OCI-M2 (cell line): ENCODE measurements around the gene CABP1.
"Not testable (repeated sequence)": the region's sequence is repeated elsewhere in the genome, so short reads cannot be mapped to it uniquely, and the experiment has no call there.

ENCODE experiments used
- DNase-seq: peaks from one replicate; lab custom pipeline; 2025; ENCODE audit not compliant: unreplicated experiment; lab: John Stamatoyannopoulos, UW

CABP1 gene

GRCh38 chr12:120639771-120640721 is at the start of gene CABP1:
TSS of gene CABP1 (plus strand) at chr12:120640626. CDS start at chr12:120640686, 60 bp downstream.
- DNase-seq, result no peak

DNA sequence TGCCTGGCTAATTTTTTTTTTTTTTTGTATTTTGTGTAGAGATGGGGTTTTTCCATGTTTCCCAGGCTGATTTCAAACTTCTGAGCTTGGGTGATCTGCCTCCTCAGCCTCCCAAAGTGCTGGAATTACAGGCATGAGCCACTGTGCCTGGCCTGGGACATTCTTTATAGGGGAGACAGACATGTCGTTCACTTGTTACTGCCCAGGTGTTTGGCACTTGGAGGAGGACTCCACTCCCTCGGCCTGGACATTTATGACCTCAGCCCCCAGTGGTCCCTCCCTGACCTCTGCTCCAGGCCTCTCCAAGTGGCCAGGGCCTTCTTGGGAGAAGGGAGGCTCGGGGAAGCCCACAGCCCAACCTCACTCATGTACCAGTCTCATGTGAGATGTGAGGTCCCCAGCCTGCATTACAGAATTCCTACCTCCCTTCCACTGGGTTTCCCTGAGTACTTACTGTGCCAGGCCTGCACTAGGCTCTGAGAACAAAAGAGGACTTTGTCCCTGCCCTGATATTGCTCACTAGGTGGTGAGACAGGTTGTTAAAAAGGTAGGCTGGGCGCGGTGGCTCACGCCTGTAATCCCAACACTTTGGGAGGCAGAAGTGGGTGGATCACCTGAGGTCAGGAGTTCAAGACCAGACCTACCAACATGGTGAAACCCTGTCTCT is 49.6 kb upstream of the CABP1 start:
- DNase-seq, result no peak

DNA sequence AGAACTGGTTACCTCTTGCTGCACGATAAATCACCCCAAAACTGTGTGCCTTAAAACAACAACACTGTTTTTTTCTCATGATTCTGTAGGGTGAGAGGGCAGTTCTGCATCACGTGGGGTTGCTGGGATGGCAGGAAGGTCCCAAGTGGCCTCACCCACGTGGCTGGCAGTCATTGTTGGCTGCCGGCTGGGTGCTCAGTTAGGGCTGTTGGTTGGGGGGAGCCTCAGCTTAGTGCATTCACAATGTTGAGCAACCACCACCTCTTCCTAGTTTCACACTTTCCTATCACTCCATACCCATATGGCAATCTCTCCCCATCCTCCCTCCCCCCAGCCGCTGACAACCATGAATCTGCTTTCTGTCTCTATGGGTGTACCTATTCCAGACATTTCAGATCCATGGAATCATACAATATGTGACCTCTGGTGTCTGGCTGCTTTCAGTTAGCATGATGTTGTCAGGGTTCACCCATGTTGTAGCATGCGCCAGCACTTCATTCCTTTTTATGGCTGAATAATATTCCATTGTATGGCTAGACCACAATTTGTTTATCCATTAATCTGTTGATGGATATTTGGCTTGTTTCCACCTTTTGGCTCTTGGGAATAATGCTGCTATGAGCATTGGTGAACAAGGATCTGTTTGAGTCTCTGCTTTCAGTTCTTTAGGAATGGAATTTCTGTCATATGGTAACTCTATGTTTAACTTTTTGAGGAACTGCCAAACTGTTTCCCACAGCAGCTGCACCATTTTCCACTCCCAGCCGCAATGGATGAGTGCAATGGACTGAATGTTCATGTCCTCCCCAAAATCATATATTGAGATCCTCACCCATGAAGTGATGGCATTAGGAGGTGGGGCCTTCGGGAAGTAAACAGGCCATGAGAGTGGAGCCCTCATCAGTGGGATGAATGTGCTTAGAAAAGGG is 48.0 kb upstream of the CABP1 start:
- no peak for DNase-seq

DNA sequence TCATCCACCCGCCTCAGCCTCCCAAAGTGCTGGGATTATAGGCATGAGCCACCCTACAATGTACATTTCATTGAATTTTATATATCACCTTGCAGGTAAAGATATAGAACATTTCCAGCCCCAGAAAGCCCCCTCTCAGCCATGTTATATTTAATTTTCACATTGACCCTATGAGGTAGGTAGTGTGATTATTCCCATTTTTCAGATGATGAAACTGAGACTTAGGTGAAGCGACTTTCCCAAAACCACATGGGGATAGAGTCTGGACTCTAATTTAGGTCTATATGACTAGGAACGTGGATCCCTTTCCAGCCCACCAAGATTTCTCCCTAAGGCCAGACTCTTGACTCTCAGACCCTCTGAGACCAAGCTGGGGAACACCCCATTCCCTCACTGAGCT is 43.5 kb upstream of the CABP1 start:
- DNase-seq, result no peak

GRCh38 chr12:120597861-120598260 is 42.6 kb upstream of the CABP1 start:
- DNase-seq, result no peak

DNA sequence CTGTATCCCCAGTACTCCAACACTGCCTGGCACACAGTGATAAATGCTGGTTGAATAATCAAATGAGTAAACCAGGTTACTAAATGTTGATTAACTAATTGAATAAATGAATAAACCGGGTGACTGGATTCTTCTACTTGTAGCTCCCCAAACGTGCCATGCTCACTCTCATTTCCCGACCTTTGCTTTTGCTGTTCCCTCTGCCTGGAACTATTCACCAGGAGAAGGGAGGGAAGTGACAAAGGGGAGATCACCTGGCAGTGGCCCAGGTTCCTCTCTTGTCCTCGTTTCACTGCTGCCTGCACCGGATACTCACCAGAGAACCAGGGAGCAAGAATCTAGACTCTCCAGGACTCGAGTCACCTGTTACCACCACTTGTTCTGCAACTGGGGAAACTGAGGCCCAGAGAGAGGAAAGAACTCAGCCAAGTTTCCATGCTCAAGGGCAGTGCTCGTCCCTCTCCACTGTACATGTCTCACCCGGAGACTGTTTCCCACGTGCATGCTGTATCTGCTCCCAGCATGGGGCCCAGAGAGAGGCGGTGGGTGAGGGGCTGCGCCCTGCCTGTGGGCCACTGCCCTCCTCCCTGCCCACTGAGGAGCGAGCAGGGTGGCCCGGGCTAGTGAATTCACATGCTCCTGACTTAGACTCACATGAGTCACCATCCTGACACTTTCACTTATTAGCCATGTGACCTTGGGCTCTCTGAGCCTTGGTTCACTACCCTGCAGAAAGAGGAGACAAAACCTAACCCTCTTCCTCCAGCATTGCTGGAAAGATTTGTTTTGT is 41.6 kb upstream of the CABP1 start:
- DNase-seq, result no peak

- no peak for DNase-seq
Measured at GRCh38 chr12:120599672-120600552, 40.5 kb upstream of the CABP1 start.

- DNase-seq, result not testable (repeated sequence)
Measured at GRCh38 chr12:120602416-120602815, 38.0 kb upstream of the CABP1 start.

DNA sequence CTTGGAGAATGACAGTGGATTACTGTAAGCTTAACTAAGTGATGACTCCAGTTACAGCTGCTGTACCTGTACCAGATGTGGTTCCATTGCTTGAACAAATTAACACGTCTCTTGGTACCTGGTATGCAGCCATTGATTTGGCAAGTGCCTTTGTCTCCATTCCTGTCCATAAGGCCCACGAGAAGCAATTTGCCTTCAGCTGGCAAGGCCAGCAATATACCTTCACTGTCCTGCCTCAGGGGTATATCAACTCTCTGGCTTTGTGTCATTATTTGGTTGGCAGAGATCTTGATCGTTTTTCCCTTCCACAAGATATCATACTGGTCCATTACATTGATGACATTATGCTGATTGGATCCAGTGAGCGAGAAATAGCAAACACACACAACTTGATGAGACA is 29.9 kb upstream of the CABP1 start:
- DNase-seq, result no peak

- DNase-seq, result not testable (repeated sequence)
Measured at GRCh38 chr12:120611534-120611933, 28.9 kb upstream of the CABP1 start.

DNA sequence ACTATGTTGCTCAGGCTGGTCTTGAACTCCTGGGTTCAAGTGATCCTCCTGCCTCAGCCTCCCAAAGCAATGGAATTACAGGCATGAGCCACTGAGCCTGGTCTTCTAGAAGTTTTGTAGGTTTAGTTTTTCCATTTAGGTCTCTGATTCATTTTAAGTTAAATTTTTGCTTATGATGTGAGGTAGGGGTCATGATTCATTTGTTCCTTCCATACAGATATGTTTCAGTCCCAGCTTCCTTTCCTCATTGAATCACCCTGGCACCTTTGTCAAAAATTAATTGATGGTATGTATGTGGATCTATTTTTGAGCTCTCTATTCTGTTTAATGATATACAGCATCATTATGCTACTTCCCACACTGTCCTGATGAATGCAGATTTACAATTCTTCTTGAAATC is 25.6 kb upstream of the CABP1 start:
- DNase-seq, result no peak

GRCh38 chr12:120617193-120617592 is 23.2 kb upstream of the CABP1 start:
- not testable (repeated sequence) for DNase-seq

GRCh38 chr12:120617767-120618166 is 22.7 kb upstream of the CABP1 start:
- DNase-seq, result not testable (repeated sequence)

DNA sequence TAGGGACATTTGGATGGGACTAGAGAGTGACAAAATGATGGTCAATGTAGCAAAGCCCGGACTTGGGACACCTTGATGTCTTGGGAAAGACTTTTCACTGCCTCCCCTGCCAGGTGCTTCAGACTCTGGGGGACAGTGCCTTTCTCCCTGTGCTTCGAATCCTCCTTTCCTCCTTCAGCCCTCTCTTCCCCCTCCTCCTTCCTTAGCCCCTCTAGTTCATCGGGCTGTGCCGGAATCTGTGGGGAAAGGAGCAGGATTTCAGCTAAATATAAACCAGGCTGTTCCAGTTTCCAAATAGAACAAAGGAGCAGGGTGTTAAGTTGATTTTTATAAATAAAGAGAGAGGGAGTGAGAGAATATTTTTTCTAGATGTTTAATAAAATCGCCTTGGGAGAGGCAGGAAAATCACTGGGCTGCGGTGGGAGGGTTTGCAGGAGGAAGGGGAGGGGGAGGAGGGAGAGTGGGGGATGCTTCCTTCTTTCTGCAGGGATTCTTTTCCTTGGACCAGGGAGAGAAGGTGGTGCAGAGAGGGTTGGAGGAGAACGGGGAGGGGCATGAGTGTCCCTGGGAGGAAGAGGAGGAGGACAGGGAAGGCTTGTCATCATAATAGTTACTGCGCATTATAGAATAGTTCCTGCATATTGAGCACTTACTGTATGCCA is 21.3 kb upstream of the CABP1 start:
- no peak for DNase-seq

DNA sequence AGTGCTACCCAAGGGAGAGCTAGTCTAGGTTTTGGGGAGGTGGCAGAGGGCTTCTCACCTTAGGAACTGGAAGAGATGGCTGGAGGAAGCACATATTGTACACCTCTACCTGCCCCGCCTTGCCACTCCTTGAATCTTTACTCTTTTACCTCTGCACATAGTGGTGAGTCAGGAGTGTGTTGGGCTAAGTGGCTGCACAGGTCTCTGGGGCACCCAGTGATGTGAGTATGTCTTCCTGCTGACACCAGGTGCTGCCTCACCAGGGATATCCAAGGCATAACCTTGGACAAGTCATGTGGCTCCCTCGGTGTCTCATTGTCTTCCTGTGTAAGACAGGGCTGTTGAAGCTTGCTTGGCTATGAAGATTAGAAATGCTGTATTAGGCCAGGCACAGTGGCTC is 19.8 kb upstream of the CABP1 start:
- DNase-seq, result no peak

DNA sequence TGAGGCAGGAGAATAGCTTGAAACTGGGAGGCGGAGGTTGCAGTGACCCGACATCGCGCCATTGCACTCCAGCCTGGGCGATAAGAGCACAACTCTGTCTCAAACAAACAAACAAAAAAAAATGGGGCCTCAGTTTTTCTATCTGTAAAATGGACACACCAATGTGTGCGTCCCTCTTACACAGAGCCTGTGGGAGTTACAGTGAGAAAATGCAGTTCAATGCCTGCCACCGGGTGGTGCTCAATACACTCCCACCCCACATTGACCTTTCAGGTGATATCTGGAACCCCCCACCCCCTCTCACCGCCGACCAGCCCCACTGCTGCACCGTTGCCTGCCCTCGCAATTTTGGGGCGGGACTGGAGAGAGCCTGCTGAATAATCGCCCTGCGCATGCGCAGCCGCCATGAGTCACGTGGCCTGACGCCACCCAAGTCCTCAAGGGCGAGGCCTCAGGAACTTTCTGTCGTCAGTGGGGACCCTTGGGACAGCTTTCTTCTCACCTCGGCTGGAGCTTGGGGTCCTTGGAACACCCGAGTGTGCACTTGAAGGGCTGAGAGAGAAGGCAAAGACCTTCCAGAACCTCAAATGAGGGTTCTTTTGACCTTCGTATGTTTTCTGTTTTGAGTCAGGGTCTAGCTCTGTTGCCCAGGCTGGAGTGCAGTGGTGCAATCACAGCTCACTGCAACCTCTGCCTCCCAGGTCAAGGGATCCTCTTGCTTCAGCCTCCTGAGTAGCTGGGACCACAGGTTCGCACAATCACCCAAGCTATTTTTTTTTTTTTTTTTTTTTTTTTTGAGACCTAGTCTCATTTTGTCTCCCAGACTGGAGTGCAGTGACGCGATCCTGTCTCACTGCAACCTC is 14.6 kb upstream of the CABP1 start:
- no peak for DNase-seq

DNA sequence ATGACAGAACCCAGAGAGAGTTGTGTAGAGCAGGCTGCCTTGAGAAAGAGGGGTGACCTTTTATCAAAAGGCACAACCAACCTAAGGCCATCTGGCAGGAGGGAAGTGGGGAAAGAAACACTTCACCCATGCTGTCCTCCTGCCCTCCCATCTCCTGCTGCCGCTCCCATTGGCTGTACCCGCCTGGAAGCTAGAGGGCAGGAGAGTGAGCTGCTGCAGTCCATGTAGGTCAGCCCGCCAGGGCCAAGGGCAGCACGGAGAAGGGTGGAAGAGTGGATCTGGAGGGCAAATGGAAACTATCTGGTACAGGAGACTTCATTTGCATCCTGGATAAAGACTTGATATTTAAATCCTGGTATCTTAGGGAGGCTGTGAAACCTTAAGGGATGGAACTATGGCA is 11.5 kb upstream of the CABP1 start:
- DNase-seq, result no peak
